WTC11 (cell line): ENCODE results near the gene HACD2. TPM values are rescaled to one million over a fixed set of nuclear protein-coding genes. Genes with fewer than 3 reads are reported as not detected.

Source experiments
- ATAC-seq: fragments of 200-7000 bp; cut with Tn5 transposase; 2 replicates; pipeline ENCODE4 v1.10.0; 2021; ENCODE audit warnings: mild to moderate bottlenecking, moderate library complexity
- CTCF ChIA-PET: fragments of 300-600 bp; sonication (Branson Sonifier 250); formaldehyde crosslinking; loops from one replicate; lab custom pipeline; 2021; ENCODE audit warnings: antibody characterized with exemption; lab: Charles Lee
- POLR2A ChIA-PET: fragments of 350-600 bp; sonication (Branson Sonifier 250); formaldehyde crosslinking; loops from one replicate; lab custom pipeline; 2021; ENCODE audit warnings: antibody characterized with exemption; lab: Charles Lee
- DNase-seq: peaks from one replicate; pipeline ENCODE4 v3.0.0; 2021; ENCODE audit warnings: low spot score
- H3K27ac Mint-ChIP-seq: 2 replicates; pipeline ENCODE4 v1.8.0; 2021; ENCODE audit warnings: mixed read lengths
- H3K27me3 Mint-ChIP-seq: 2 replicates; pipeline ENCODE4 v1.8.0; 2021; ENCODE audit warnings: low read depth, mild to moderate bottlenecking, moderate library complexity, mixed read lengths
- H3K36me3 Mint-ChIP-seq: 2 replicates; pipeline ENCODE4 v1.8.0; 2021; ENCODE audit warnings: mixed read lengths
- H3K4me1 Mint-ChIP-seq: 2 replicates; pipeline ENCODE4 v1.8.0; 2022; ENCODE audit warnings: mixed read lengths
- H3K4me3 Mint-ChIP-seq: 2 replicates; pipeline ENCODE4 v1.8.0; 2021; ENCODE audit warnings: mild to moderate bottlenecking, moderate library complexity, mixed read lengths
- H3K9me3 Mint-ChIP-seq: 2 replicates; pipeline ENCODE4 v1.8.0; 2021; ENCODE audit warnings: mixed read lengths
- CREB1 ChIP-seq: sonication (generic); formaldehyde crosslinking; IDR thresholded peaks from 2 replicates; pipeline ENCODE4 v1.8.0; 2023; ENCODE audit warnings: mild to moderate bottlenecking, missing genetic modification reagents
- EMX1 ChIP-seq: fragments of 250-450 bp; sonication (Bioruptor Pico); IDR thresholded peaks from 2 replicates; pipeline ENCODE4 v1.8.0; 2021; ENCODE audit warnings: mild to moderate bottlenecking
- MXD4 ChIP-seq: fragments of 250-450 bp; sonication (Bioruptor Pico); IDR thresholded peaks from 2 replicates; pipeline ENCODE4 v1.8.0; 2021; ENCODE audit warnings: mild to moderate bottlenecking, moderate library complexity, borderline replicate concordance
- NR1H2 ChIP-seq: sonication (generic); formaldehyde crosslinking; IDR thresholded peaks from 2 replicates; pipeline ENCODE4 v1.9.0; 2021; ENCODE audit warnings: mild to moderate bottlenecking, moderate library complexity, missing genetic modification reagents
- OVOL2 ChIP-seq: fragments of 250-450 bp; sonication (Bioruptor Pico); IDR thresholded peaks from 2 replicates; pipeline ENCODE4 v1.9.0; 2021; ENCODE audit warnings: mild to moderate bottlenecking, borderline replicate concordance
- PRRX2 ChIP-seq: fragments of 250-450 bp; sonication (Bioruptor Pico); IDR thresholded peaks from 2 replicates; pipeline ENCODE4 v1.8.0; 2021; ENCODE audit warnings: mild to moderate bottlenecking
- SOX15 ChIP-seq: fragments of 250-450 bp; sonication (Bioruptor Pico); IDR thresholded peaks from 2 replicates; pipeline ENCODE4 v1.9.0; 2021; ENCODE audit warnings: mild to moderate bottlenecking
- USF2 ChIP-seq: sonication (generic); formaldehyde crosslinking; IDR thresholded peaks from 2 replicates; pipeline ENCODE4 v1.8.1; 2023; ENCODE audit warnings: mild to moderate bottlenecking, missing genetic modification reagents, moderate library complexity
- ZNF138 ChIP-seq: sonication (generic); formaldehyde crosslinking; conservative IDR thresholded peaks from 2 replicates; pipeline ENCODE4 v1.8.1; 2022; ENCODE audit warnings: mild to moderate bottlenecking, moderate library complexity, missing genetic modification reagents
- ZNF263 ChIP-seq: sonication (generic); formaldehyde crosslinking; IDR thresholded peaks from 2 replicates; pipeline ENCODE4 v1.8.1; 2022; ENCODE audit warnings: low read depth, mild to moderate bottlenecking, moderate library complexity, missing genetic modification reagents
- ZNF317 ChIP-seq: sonication (generic); formaldehyde crosslinking; IDR thresholded peaks from 2 replicates; pipeline ENCODE4 v1.8.1; 2023; ENCODE audit warnings: low read depth, mild to moderate bottlenecking, moderate library complexity, missing genetic modification reagents, borderline replicate concordance
- ZNF416 ChIP-seq: fragments of 250-450 bp; sonication (Bioruptor Pico); IDR thresholded peaks from 2 replicates; pipeline ENCODE4 v1.9.0; 2021; ENCODE audit warnings: mild to moderate bottlenecking, inconsistent platforms
- total RNA-seq: library from RNA; stranded (reverse); gene quantifications from 3 replicates; pipeline ENCODE4 v1.2.3, GENCODE V29; 2021
- TF ChIP-seq, protein P1 (sequence below): sonication (generic); formaldehyde crosslinking; IDR thresholded peaks from 2 replicates; pipeline ENCODE4 v1.8.0; 2022; ENCODE audit warnings: mild to moderate bottlenecking, missing genetic modification reagents
- TF ChIP-seq, protein P2 (sequence below): sonication (generic); formaldehyde crosslinking; IDR thresholded peaks from 2 replicates; pipeline ENCODE4 v1.8.1; 2022; ENCODE audit warnings: mild to moderate bottlenecking, moderate library complexity, missing genetic modification reagents
- TF ChIP-seq, protein P3 (sequence below): sonication (generic); formaldehyde crosslinking; IDR thresholded peaks from 2 replicates; pipeline ENCODE4 v1.8.1; 2022; ENCODE audit warnings: low read depth, missing genetic modification reagents, borderline replicate concordance
- TF ChIP-seq, protein P4 (sequence below): sonication (generic); formaldehyde crosslinking; IDR thresholded peaks from 2 replicates; pipeline ENCODE4 v1.8.0; 2022; ENCODE audit warnings: mild to moderate bottlenecking, missing genetic modification reagents

Gene HACD2
- total RNA-seq, 1 experiment from 2014 or later = 26.1 TPM

- TF ChIP-seq, protein P1, sequence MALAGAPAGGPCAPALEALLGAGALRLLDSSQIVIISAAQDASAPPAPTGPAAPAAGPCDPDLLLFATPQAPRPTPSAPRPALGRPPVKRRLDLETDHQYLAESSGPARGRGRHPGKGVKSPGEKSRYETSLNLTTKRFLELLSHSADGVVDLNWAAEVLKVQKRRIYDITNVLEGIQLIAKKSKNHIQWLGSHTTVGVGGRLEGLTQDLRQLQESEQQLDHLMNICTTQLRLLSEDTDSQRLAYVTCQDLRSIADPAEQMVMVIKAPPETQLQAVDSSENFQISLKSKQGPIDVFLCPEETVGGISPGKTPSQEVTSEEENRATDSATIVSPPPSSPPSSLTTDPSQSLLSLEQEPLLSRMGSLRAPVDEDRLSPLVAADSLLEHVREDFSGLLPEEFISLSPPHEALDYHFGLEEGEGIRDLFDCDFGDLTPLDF (CRISPR knock-in tag) = no peak
- TF ChIP-seq NR1H2 (CRISPR knock-in tag) = no peak
- no peak for TF ChIP-seq CREB1 (CRISPR knock-in tag)
- no peak for TF ChIP-seq ZNF317 (CRISPR knock-in tag)
- no peak for TF ChIP-seq ZNF263 (CRISPR knock-in tag)
- TF ChIP-seq, protein P2, sequence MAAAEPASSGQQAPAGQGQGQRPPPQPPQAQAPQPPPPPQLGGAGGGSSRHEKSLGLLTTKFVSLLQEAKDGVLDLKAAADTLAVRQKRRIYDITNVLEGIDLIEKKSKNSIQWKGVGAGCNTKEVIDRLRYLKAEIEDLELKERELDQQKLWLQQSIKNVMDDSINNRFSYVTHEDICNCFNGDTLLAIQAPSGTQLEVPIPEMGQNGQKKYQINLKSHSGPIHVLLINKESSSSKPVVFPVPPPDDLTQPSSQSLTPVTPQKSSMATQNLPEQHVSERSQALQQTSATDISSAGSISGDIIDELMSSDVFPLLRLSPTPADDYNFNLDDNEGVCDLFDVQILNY (CRISPR knock-in tag) = no peak
- no peak for TF ChIP-seq USF2 (CRISPR knock-in tag)
- TF ChIP-seq OVOL2 (CRISPR knock-in tag) = no peak
- TF ChIP-seq ZNF416 (CRISPR knock-in tag) = no peak
- no peak for TF ChIP-seq EMX1
- TF ChIP-seq MXD4 (CRISPR knock-in tag) = no peak
These were observed 58.4 kb downstream of the HACD2 start (continued) for GRCh38 chr3:123526474-123526873.

- Mint-ChIP-seq H3K27ac (no peak overlapping the region), H3K4me1 (no peaks in the 10 kb centered on the region), H3K27me3 (no peaks in the 10 kb centered on the region), H3K9me3 (no peaks in the 10 kb centered on the region), H3K36me3 (no peaks in the 10 kb centered on the region; the same call in 1 of the 2 replicates), H3K4me3 (no peak overlapping the region)
- CTCF ChIA-PET = no interaction called here
- POLR2A ChIA-PET = no interaction called here
- DNase-seq (no peak), ATAC-seq (no peak)
- no peak for TF ChIP-seq PRRX2 (CRISPR knock-in tag)
- TF ChIP-seq, protein P3, sequence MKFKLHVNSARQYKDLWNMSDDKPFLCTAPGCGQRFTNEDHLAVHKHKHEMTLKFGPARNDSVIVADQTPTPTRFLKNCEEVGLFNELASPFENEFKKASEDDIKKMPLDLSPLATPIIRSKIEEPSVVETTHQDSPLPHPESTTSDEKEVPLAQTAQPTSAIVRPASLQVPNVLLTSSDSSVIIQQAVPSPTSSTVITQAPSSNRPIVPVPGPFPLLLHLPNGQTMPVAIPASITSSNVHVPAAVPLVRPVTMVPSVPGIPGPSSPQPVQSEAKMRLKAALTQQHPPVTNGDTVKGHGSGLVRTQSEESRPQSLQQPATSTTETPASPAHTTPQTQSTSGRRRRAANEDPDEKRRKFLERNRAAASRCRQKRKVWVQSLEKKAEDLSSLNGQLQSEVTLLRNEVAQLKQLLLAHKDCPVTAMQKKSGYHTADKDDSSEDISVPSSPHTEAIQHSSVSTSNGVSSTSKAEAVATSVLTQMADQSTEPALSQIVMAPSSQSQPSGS (CRISPR knock-in tag) = no peak
These were observed 59.4 kb downstream of the HACD2 start for GRCh38 chr3:123525433-123525832.

GRCh38 chr3:123524981-123525380, 59.9 kb downstream of the HACD2 start:
- H3K9me3 Mint-ChIP-seq = no peaks in the 10 kb centered on the region
- ATAC-seq = no peak
- no peak for DNase-seq
- no peak overlapping the region for H3K27ac Mint-ChIP-seq
- CTCF ChIA-PET = no interaction called here
- TF ChIP-seq ZNF138 (CRISPR knock-in tag) = no peak
- TF ChIP-seq SOX15 (CRISPR knock-in tag) = no peak
- TF ChIP-seq, protein P4, sequence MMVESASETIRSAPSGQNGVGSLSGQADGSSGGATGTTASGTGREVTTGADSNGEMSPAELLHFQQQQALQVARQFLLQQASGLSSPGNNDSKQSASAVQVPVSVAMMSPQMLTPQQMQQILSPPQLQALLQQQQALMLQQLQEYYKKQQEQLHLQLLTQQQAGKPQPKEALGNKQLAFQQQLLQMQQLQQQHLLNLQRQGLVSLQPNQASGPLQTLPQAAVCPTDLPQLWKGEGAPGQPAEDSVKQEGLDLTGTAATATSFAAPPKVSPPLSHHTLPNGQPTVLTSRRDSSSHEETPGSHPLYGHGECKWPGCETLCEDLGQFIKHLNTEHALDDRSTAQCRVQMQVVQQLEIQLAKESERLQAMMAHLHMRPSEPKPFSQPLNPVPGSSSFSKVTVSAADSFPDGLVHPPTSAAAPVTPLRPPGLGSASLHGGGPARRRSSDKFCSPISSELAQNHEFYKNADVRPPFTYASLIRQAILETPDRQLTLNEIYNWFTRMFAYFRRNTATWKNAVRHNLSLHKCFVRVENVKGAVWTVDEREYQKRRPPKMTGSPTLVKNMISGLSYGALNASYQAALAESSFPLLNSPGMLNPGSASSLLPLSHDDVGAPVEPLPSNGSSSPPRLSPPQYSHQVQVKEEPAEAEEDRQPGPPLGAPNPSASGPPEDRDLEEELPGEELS = no peak
- TF ChIP-seq, all 79 proteins: peak for 0
- Mint-ChIP-seq H3K4me3 (no peak overlapping the region), H3K36me3 (no peaks in the 10 kb centered on the region; the same call in 1 of the 2 replicates), H3K27me3 (no peaks in the 10 kb centered on the region), H3K4me1 (no peaks in the 10 kb centered on the region)
- POLR2A ChIA-PET = no interaction called here
